Measurements from ENCODE around the gene COL18A1.

COL18A1 gene

GRCh38 chr21:45468051-45468970 lies 63.3 kb downstream of the COL18A1 start:
- no peak for DNase-seq (ENCODE audit: low spot score)

- DNase-seq (ENCODE audit: low spot score) = no peak
Observed at GRCh38 chr21:45468971-45469272, 64.0 kb downstream of the COL18A1 start.

GRCh38 chr21:45469273-45470086 lies 64.5 kb downstream of the COL18A1 start:
- peak; percentile 79 for DNase-seq (ENCODE audit: low spot score)

- no peak for DNase-seq (ENCODE audit: low spot score)
Observed at GRCh38 chr21:45470087-45470515, 65.1 kb downstream of the COL18A1 start.

- peak; percentile 41 for DNase-seq (ENCODE audit: low spot score)
Observed at GRCh38 chr21:45470773-45471524, 66.0 kb downstream of the COL18A1 start.

- no peak for DNase-seq (ENCODE audit: low spot score)
Observed at GRCh38 chr21:45471525-45472221, 66.7 kb downstream of the COL18A1 start.

- DNase-seq (ENCODE audit: low spot score) = peak; percentile 49
Observed at GRCh38 chr21:45472445-45473365, 67.7 kb downstream of the COL18A1 start.

GRCh38 chr21:45473496-45474322 lies 68.7 kb downstream of the COL18A1 start:
- no peak for DNase-seq (ENCODE audit: low spot score)

GRCh38 chr21:45474323-45474950 lies 69.5 kb downstream of the COL18A1 start:
- DNase-seq (ENCODE audit: low spot score) = no peak

- no peak for DNase-seq (ENCODE audit: low spot score)
Observed at GRCh38 chr21:45475004-45475685, 70.2 kb downstream of the COL18A1 start.

GRCh38 chr21:45475797-45476570 lies 71.0 kb downstream of the COL18A1 start:
- no peak for DNase-seq (ENCODE audit: low spot score)

GRCh38 chr21:45476582-45476981 lies 71.6 kb downstream of the COL18A1 start:
- no peak for DNase-seq (ENCODE audit: low spot score)

GRCh38 chr21:45477176-45478114 lies 72.5 kb downstream of the COL18A1 start:
- no peak for DNase-seq (ENCODE audit: low spot score)

GRCh38 chr21:45478115-45478801 lies 73.3 kb downstream of the COL18A1 start:
- peak; percentile 84 for DNase-seq (ENCODE audit: low spot score)

- no peak for DNase-seq (ENCODE audit: low spot score)
Observed at GRCh38 chr21:45478816-45479669, 74.1 kb downstream of the COL18A1 start.

All from Ammon's horn (tissue), 1 donor.